ENCODE results near the gene CERK. TPM values are rescaled to one million over a fixed set of nuclear protein-coding genes. Genes with fewer than 3 reads are reported as not detected.
A peak's percentile ranks its signal among the peaks of the same experiment; 100 is the strongest.

Gene CERK
- total RNA-seq, 1 donor from 2014 or later, result 26.1 TPM

- TF ChIP-seq CTCF (IDR thresholded peaks at IDR 0.05), result no peak
- Histone ChIP-seq H3K27ac (peak overlapping the region; percentile 81), H3K36me3 (no peaks in the 10 kb centered on the region), H3K4me1 (peaks cover 75% of the 10 kb centered on the region), H3K27me3 (ENCODE audit: low read depth) (no peaks in the 10 kb centered on the region), H3K4me3 (peak overlapping the region; percentile 7), H3K9me3 (no peaks in the 10 kb centered on the region)
- peak; percentile 67 for DNase-seq
- peak; percentile 3 to 77 for ATAC-seq
- intact Hi-C loops (cut with DNase I), result no loop called here
Measured at GRCh38 chr22:46774253-46774979, 36.4 kb upstream of the CERK start.

- Histone ChIP-seq H3K27ac (peak overlapping the region; percentile 81), H3K4me3 (no peak overlapping the region), H3K4me1 (peaks cover 86% of the 10 kb centered on the region), H3K27me3 (ENCODE audit: low read depth) (no peaks in the 10 kb centered on the region), H3K36me3 (no peaks in the 10 kb centered on the region), H3K9me3 (no peaks in the 10 kb centered on the region)
- intact Hi-C loops (cut with DNase I), result no loop called here
- no peak for TF ChIP-seq CTCF (IDR thresholded peaks at IDR 0.05)
- no peak for DNase-seq
- no peak for ATAC-seq
Measured at GRCh38 chr22:46773076-46773475, 35.0 kb upstream of the CERK start.

- TF ChIP-seq CTCF (IDR thresholded peaks at IDR 0.05), result no peak
- H3K9me3 ChIP-seq, result no peaks in the 10 kb centered on the region
- peak overlapping the region; percentile 77 for H3K27ac ChIP-seq
- no peaks in the 10 kb centered on the region for H3K36me3 ChIP-seq
- peaks cover 70% of the 10 kb centered on the region for H3K4me1 ChIP-seq
- DNase-seq (no peak), ATAC-seq (no peak)
- intact Hi-C loops (cut with DNase I), result no loop called here
- H3K4me3 ChIP-seq, result no peak overlapping the region
- no peaks in the 10 kb centered on the region for H3K27me3 ChIP-seq (ENCODE audit: low read depth)
Measured at GRCh38 chr22:46770726-46771125, 32.7 kb upstream of the CERK start.

GRCh38 chr22:46770151-46770641, 32.1 kb upstream of the CERK start:
- Histone ChIP-seq H3K27me3 (ENCODE audit: low read depth) (no peaks in the 10 kb centered on the region), H3K4me3 (no peak overlapping the region), H3K27ac (peak overlapping the region; percentile 77), H3K36me3 (no peaks in the 10 kb centered on the region), H3K9me3 (no peaks in the 10 kb centered on the region), H3K4me1 (peaks cover 65% of the 10 kb centered on the region)
- intact Hi-C loops (cut with DNase I), result no loop called here
- DNase-seq (peak; percentile 37), ATAC-seq (no peak)
- TF ChIP-seq CTCF (IDR thresholded peaks at IDR 0.05), result no peak

- H3K9me3 ChIP-seq, result no peaks in the 10 kb centered on the region
- ATAC-seq (no peak), DNase-seq (peak; percentile 21)
- no peaks in the 10 kb centered on the region for H3K36me3 ChIP-seq
- intact Hi-C loops (cut with DNase I), result no loop called here
- H3K27ac ChIP-seq, result peak overlapping the region; percentile 77
- H3K27me3 ChIP-seq (ENCODE audit: low read depth), result no peaks in the 10 kb centered on the region
- H3K4me1 ChIP-seq, result peaks cover 63% of the 10 kb centered on the region
- H3K4me3 ChIP-seq, result no peak overlapping the region
- no peak for TF ChIP-seq CTCF (IDR thresholded peaks at IDR 0.05)
Measured at GRCh38 chr22:46769706-46770105, 31.7 kb upstream of the CERK start.
